ELF-1 (cell line): ENCODE results near the gene MACC1.
"Not testable (repeated sequence)": the region's sequence is repeated elsewhere in the genome, so short reads cannot be mapped to it uniquely, and the experiment has no call there.

Source experiments
- DNase-seq: peaks from one replicate; pipeline ENCODE4 v3.0.0-alpha.2; 2016; ENCODE audit warnings: low read depth, low spot score

Gene MACC1

DNA sequence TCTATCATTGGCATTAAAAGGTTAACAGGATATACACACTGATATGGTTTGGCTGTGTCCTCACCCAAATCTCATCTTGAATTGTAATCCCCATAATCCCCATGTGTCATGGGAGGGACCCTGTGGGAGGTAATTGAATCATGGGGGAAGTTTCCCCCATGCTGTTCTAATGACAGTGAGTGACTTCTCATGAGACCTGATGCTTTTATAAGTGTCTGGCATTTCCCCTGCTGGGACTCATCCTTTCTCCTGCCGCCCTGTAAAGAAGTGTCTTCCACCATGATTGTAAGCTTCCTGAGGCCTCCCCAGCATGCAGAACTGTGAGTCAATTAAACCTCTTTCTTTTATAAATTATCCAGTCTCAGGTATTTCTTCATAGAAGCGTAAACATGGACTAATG, 9.4 kb downstream of the MACC1 start:
- not testable (repeated sequence) for DNase-seq

DNA sequence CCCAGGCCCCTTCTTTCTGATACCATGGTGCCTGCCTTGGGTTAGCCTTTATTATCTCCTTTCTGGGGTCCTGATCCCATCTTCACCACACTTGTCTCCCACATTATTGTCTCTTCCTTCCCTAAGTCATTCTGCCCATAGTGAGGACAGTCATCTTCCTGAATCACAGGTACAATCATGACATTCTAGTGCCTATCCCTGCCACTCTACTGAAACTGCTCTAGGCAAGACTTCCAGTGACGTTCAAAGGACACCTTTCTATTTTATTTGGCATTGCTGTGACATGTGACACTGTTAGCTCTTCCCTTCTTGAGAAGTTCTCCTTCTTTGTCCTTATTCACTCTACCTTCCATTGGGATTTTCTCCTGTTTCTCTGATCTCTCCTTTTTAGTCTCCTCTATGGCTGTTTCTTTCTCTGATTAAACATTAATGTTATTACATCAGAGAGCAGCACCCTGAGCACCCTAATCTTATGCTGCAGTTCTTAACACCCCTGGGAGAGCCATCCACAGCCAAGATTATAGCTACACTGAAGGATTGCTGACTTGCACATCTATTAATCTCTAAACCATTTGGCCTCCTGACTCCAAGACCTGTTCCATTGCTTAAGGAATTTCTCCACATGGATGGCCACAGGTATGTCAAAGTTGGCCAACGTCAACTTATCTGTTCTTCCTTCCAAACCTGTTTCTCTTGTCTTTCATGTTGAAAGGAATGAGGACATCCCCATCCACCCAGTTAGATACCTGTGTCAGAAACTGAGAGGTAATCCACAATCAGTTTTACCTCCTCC, 10.9 kb downstream of the MACC1 start:
- DNase-seq, result no peak

GRCh38 chr7:20203316-20203715, 13.9 kb downstream of the MACC1 start:
- no peak for DNase-seq

DNA sequence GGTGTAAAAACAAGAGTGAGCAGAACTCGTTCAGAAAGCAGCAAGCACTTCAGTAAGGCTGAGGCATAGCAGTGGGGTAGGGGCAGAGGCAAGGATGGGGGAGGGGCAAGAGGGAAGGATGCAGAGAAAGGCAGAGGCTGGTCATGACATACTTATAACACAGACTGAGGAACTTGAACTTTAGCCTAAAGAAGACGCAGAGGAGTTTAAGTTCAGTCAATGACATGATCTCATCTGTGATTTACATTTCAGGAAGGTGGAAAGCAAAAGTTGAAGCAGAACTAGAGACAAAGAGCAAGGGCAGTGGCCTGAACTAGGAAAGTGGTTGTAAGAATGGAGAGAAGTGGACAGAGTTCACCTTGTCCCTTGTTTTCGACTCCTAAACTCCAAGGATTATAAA, 15.8 kb downstream of the MACC1 start:
- no peak for DNase-seq

DNA sequence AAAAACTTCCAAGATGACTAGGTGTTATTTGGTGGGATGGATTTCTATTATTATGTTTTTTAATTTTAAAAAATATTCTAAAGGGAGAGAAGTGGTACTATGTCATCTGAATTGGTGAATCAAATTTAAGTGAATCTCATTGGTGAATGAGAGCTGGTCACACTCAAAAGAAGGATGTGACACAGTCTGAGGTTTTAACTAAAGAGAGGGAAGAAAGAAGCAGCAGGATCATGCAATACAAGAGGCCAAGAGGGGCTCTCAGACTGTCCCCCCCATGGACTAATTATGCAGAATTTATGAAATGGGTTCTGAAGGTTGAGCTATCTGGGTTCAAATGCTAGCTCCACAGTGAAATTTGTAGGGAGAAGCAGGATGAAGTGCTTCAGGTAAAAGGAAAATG, 16.2 kb downstream of the MACC1 start:
- no peak for DNase-seq

- no peak for DNase-seq
Measured at GRCh38 chr7:20200361-20200760, 16.8 kb downstream of the MACC1 start.

GRCh38 chr7:20199015-20199737, 18.0 kb downstream of the MACC1 start:
- no peak for DNase-seq

DNA sequence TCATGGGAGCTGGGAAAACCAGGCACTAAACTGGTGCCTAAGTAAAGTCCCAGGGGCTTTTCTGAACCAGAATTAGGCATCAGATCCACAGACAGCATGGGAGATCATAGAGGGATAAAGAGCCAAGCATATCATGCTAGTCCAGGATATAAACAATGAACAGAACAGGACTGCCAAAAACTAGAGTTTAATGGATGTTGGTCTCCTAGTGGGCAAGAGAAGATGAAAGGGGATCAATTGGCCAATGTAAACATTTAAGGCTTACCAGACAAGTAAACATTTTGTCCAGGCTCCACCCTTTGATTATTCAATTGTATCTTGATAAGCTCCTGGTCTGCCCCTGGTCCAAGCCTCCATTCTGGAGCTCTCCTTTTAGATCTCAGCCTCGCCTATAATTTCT, 18.9 kb downstream of the MACC1 start:
- no peak for DNase-seq

DNA sequence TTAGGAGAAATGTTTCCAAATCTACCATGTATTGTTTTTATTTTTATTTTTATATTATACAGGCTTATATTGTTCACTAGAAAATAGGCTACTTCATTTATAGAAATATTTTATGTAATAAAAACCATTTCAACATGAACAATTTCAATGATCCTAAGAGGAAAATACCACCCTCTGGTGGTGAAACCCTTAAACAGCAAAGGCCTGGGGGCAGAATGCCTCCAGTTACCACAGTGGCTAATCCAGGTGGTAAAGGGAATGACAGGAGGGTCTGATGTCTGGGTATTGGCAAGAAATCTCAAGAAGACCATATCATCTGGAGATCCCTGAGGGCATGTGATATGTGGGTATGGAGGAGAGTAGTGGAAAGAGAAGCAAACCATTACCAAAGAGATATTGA, 19.3 kb downstream of the MACC1 start:
- DNase-seq, result peak; percentile 16

DNA sequence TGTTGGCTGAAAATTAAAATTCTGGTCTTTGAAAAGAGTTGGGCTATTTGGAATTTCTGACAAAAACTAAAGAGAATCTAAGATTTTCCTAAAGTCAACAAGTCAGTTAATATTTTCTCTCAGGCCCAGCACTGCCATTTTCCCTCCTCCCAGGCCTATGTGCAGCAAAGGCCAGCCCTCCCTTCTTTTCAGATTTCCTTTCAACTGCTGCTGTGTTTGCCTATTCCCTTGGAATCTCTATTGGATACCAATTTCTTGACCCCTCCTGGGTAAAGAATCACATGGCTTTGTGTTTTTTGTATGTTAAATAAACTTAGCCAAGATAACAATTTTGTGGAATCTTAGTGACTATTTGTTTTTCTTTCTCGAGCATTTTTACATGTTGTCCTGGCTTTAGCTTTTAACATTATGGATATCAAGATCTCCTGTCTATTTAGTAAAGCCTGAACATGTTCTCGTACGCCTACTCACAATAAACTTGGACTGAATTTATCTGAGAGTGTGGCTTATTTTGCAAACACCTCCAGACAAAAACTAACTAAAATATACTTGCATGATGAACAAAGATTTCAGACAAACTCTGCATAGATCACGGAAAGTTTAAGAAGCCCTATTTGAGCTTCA, 19.9 kb downstream of the MACC1 start:
- DNase-seq, result no peak

GRCh38 chr7:20194343-20194995, 22.7 kb downstream of the MACC1 start:
- DNase-seq, result no peak

GRCh38 chr7:20193873-20194272, 23.3 kb downstream of the MACC1 start:
- no peak for DNase-seq

DNA sequence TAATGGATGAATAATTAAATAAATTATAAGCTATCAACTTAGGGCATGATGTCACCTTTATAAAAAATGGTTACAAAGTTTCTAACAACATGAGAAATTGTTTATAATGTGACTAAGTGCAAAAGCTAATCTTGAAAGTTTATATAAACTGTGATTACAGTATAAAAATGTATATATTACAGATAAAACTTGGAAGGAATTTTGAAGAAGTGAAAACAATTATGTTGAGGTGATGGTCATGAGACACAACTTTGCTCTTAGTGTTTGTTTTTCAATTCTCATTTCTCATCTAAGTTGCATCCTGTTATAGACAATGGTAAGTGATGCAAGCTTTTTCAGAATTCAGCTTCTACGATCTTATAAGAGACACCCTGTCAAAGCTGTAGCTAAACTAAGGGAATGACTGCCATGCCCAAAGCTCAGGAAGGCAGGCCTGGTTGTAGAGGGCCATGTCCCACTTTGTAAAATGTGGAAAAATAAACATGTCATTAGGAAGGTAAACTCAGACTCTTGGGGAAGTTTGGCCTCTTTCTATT, 23.9 kb downstream of the MACC1 start:
- no peak for DNase-seq

- no peak for DNase-seq
Measured at GRCh38 chr7:20191391-20191869, 25.8 kb downstream of the MACC1 start.

DNA sequence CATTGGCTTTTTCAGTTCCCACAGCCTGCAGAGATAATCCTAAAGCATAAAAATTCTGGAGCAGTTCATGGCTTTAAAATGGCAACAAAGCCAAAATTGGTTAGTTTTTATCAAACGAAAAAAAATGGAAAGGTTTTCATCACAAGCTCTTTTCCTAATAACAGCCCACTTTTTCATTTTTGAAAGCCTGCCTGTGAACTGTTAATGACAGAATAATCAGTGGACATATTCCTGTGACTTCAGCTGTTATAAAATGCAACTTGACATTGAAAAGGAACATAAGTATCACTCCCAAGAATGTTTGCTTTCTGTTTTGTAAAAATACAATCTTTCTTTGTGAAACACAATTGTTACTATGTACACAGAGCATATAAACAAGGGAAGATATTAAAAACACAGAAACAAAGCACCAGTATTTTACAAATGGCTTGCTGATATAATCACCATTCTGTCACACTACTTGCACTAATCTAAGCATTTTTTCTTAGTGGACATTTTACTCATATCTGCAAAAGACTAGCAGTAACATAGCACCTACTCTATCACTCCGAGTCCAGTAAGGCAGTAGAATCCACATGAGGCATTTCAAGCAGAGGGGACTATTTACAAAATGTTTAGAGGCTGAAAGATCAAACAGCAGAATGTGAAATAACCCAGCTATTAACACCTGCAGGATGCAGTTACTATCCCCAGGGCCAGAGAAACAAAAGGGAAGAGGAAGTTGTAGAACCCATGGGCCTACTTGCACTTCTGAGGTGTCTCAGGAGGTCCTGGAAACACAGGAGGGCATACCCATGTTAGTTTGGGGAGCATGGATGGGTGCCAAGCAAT, 26.4 kb downstream of the MACC1 start:
- DNase-seq, result no peak

DNA sequence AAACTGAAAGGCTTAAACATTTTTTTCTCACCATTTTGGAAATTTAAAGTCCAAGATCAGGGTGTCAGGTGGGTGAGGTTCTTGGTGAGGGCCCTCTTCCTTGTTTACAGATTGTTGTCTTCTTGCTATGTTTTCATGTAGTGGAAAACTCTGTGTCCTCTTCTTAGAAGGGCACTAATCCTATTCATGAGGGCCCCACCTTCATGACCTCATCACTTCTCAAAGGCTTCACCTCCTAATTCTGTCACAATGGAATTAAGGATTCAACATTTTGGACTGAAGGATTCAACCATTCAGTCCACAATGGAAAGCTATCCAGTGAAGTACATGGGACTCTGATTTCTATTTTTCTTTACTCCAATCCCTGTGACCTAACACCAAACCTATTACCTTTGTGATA, 27.3 kb downstream of the MACC1 start:
- DNase-seq, result no peak

- no peak for DNase-seq
Measured at GRCh38 chr7:20188567-20188966, 28.6 kb downstream of the MACC1 start.

DNA sequence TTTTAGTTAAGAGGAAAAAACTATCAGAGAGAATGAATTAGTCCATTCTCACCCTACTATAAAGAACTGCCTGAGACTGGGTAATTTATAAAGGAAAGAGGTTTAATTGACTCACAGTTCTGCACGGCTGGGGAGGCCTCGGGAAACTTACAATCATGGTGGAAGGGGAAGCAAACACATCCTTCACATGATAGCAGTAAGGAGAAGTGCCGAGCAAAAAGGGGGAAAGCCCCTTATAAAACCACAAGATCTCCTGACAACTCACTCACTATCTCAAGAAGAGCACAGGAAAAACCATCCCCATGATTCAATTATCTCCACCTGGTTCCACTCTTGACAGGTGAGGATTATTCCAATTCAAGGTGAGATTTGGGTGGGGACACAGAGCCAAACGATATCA, 29.3 kb downstream of the MACC1 start:
- not testable (repeated sequence) for DNase-seq

DNA sequence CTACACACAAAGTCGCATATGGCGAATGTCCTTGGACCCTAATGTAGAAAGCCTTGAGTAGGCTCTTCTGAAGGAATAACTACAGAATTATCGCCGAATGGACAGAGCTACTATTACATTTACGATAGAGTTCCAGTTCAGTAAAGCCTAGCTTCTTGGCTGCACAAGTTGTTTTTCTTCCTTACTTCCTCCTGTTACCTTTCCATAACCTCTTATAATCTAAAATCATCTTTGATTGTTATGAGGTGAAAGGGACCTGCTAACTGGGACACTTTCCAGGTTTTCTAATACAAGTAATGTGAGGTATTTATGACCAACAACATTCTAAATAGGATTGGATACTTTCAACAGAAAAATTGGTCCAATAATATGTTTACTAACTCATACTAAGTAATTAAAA, 31.2 kb downstream of the MACC1 start:
- DNase-seq, result no peak

DNA sequence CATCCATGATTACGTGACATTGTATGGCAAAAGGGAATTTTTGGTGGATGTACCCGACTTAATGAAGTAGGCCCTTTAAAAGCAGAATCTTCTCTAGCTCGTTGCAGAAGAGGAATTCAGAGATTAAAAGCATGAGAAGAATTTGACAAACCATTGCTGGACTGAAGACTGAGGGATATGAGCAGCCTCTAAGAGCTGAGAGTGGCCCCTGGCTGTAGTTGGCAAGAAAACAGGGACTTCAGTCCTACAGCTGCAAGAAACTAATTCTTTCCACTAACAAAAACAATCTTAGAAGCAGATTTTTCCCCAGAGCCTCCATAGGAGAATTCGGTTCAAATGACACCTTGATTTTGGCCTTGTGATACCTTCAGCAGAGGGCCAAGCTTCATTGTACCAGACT, 34.1 kb downstream of the MACC1 start:
- DNase-seq, result no peak
